ENCODE measurements around the gene ANKRD45.

The ANKRD45 gene, protein sequence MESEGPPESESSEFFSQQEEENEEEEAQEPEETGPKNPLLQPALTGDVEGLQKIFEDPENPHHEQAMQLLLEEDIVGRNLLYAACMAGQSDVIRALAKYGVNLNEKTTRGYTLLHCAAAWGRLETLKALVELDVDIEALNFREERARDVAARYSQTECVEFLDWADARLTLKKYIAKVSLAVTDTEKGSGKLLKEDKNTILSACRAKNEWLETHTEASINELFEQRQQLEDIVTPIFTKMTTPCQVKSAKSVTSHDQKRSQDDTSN
- long read RNA-seq: 0 reads

DNA sequence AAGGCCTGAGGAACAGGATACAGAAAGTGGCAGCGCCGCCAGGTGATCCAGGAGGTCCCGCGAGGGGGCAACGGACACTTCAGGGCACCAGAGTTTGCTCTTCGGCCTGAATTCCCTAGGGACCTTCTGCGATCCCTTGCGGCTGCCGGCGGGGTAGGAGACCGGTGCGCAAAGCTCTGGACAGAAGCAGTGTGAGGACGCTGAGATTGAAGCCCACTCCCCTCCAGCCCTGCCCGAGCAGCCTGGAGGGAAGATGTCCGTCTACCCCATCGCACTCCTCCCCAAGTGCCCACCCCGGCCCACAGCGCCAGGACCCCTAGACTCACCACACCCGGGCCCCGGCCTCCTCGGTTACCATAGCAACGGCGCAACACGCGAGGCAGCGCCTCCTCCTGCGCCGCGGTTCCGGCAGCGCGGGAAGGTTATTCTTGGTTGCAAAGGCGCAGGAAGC lies at the start of gene ANKRD45:
Gene ANKRD45, minus strand, starts transcription at position 361 of the 451 bp plus-strand sequence. CDS start 10,433 bp downstream, outside the sequence.
- Histone ChIP-seq H3K4me3 (replicated peaks; ENCODE audit: insufficient read depth, low read length) (no peak within 1 kb of the TSS), H3K27ac (replicated peaks) (no peak within 1 kb of the TSS), H3K27me3 (ENCODE audit: insufficient read depth, poor library complexity, severe bottlenecking) (peaks cover 4% of the 10 kb centered on the region)
- no peak for DNase-seq (ENCODE audit: low read depth in 1 of 2, low spot score in 1 of 2)
- TF ChIP-seq POLR2AphosphoS5 (IDR thresholded peaks at IDR 0.05; ENCODE audit: low read depth): no peak
- TF ChIP-seq, protein P1, sequence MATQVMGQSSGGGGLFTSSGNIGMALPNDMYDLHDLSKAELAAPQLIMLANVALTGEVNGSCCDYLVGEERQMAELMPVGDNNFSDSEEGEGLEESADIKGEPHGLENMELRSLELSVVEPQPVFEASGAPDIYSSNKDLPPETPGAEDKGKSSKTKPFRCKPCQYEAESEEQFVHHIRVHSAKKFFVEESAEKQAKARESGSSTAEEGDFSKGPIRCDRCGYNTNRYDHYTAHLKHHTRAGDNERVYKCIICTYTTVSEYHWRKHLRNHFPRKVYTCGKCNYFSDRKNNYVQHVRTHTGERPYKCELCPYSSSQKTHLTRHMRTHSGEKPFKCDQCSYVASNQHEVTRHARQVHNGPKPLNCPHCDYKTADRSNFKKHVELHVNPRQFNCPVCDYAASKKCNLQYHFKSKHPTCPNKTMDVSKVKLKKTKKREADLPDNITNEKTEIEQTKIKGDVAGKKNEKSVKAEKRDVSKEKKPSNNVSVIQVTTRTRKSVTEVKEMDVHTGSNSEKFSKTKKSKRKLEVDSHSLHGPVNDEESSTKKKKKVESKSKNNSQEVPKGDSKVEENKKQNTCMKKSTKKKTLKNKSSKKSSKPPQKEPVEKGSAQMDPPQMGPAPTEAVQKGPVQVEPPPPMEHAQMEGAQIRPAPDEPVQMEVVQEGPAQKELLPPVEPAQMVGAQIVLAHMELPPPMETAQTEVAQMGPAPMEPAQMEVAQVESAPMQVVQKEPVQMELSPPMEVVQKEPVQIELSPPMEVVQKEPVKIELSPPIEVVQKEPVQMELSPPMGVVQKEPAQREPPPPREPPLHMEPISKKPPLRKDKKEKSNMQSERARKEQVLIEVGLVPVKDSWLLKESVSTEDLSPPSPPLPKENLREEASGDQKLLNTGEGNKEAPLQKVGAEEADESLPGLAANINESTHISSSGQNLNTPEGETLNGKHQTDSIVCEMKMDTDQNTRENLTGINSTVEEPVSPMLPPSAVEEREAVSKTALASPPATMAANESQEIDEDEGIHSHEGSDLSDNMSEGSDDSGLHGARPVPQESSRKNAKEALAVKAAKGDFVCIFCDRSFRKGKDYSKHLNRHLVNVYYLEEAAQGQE (IDR thresholded peaks at IDR 0.05; ENCODE audit: insufficient replicate concordance, low read depth): no peak
- no peak for TF ChIP-seq SPI1 (IDR thresholded peaks at IDR 0.05; ENCODE audit: borderline replicate concordance, low read depth)
- TF ChIP-seq GABPA (IDR thresholded peaks at IDR 0.05; ENCODE audit: low read depth): no peak
- TF ChIP-seq, protein P2, sequence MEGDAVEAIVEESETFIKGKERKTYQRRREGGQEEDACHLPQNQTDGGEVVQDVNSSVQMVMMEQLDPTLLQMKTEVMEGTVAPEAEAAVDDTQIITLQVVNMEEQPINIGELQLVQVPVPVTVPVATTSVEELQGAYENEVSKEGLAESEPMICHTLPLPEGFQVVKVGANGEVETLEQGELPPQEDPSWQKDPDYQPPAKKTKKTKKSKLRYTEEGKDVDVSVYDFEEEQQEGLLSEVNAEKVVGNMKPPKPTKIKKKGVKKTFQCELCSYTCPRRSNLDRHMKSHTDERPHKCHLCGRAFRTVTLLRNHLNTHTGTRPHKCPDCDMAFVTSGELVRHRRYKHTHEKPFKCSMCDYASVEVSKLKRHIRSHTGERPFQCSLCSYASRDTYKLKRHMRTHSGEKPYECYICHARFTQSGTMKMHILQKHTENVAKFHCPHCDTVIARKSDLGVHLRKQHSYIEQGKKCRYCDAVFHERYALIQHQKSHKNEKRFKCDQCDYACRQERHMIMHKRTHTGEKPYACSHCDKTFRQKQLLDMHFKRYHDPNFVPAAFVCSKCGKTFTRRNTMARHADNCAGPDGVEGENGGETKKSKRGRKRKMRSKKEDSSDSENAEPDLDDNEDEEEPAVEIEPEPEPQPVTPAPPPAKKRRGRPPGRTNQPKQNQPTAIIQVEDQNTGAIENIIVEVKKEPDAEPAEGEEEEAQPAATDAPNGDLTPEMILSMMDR (IDR thresholded peaks at IDR 0.05; ENCODE audit: insufficient read depth, low read length): no peak

DNA sequence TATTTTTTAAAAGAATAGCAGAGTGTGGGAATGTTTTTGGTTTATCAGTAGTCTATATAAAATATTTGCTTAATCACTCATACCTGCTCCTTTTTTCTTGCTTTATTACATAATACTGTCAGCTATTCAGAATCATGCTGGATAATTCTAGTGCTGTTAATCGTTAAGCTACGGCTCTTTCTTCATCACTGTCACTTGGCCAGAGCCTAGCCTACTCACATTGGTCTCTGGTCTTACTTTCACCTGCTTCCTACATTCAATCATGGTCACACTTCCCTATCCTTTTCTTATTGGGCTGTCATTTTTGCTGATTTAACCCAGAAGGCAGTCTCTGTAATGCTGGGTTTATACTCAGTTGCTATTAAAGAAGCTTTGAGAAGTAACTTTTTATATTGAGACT lies 47.6 kb upstream of the ANKRD45 start:
- no peak overlapping the region for H3K4me3 ChIP-seq (replicated peaks; ENCODE audit: insufficient read depth, low read length)
- no peak overlapping the region for H3K27ac ChIP-seq (replicated peaks)
- peak in 1 of 2 experiments; percentile 15 for DNase-seq (ENCODE audit: low read depth in 1 of 2, low spot score in 1 of 2)

DNA sequence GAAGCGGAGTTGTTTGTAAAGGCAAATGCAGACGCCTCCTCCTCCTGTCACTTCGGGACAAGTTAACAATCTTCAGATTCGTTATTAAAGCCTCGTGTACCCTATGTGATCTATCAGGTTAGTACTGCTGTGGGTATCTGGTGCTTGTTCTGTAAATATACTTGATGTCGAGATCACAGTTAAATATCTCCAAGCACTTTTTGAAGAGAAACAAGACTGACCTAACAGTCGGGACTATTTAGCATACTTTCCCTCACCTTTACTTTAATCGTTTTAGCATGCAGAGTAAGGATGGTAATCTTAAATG lies 45.8 kb upstream of the ANKRD45 start:
- Histone ChIP-seq H3K27ac (replicated peaks) (peak overlapping the region; percentile 83), H3K4me3 (replicated peaks; ENCODE audit: insufficient read depth, low read length) (peak overlapping the region; percentile 48), H3K27me3 (ENCODE audit: insufficient read depth, poor library complexity, severe bottlenecking) (no peaks in the 10 kb centered on the region)
- no peak for DNase-seq (ENCODE audit: low read depth in 1 of 2, low spot score in 1 of 2)
- TF ChIP-seq, protein P1 (IDR thresholded peaks at IDR 0.05; ENCODE audit: insufficient replicate concordance, low read depth): no peak
- no peak for TF ChIP-seq SPI1 (IDR thresholded peaks at IDR 0.05; ENCODE audit: borderline replicate concordance, low read depth)
- no peak for TF ChIP-seq POLR2AphosphoS5 (IDR thresholded peaks at IDR 0.05; ENCODE audit: low read depth)
- TF ChIP-seq, protein P2 (IDR thresholded peaks at IDR 0.05; ENCODE audit: insufficient read depth, low read length): no peak
- no peak for TF ChIP-seq GABPA (IDR thresholded peaks at IDR 0.05; ENCODE audit: low read depth)

More for the DNA sequence above, 47.6 kb upstream of the ANKRD45 start:
- H3K27me3 ChIP-seq (ENCODE audit: insufficient read depth, poor library complexity, severe bottlenecking): no peaks in the 10 kb centered on the region
- TF ChIP-seq, protein P2 (IDR thresholded peaks at IDR 0.05; ENCODE audit: insufficient read depth, low read length): no peak
- TF ChIP-seq GABPA (IDR thresholded peaks at IDR 0.05; ENCODE audit: low read depth) (no peak), SPI1 (IDR thresholded peaks at IDR 0.05; ENCODE audit: borderline replicate concordance, low read depth) (no peak), POLR2AphosphoS5 (IDR thresholded peaks at IDR 0.05; ENCODE audit: low read depth) (no peak)
- TF ChIP-seq, protein P1 (IDR thresholded peaks at IDR 0.05; ENCODE audit: insufficient replicate concordance, low read depth): no peak

All from HL-60 (cell line).